IMR-90 (cell line): ENCODE measurements around the gene TNFSF12.

Source experiments
- BHLHE40 ChIP-seq: fragments of 150-350 bp; IDR thresholded peaks from 2 replicates; pipeline ENCODE4 v1.6.1; 2016; ENCODE audit warnings: mild to moderate bottlenecking, low read depth, low read length
- CEBPB ChIP-seq: IDR thresholded peaks from 2 replicates; pipeline ENCODE4 v1.6.1; 2012; ENCODE audit warnings: low read depth, low read length, improper control_type of control experiment
- CTCF ChIP-seq: conservative IDR thresholded peaks from 2 replicates; pipeline ENCODE4 v1.5.1; 2012; ENCODE audit warnings: mild to moderate bottlenecking, low read depth, low read length, improper control_type of control experiment
- ELK1 ChIP-seq: fragments of 150-350 bp; IDR thresholded peaks from 2 replicates; pipeline ENCODE4 v1.6.1; 2016; ENCODE audit warnings: low read depth, mild to moderate bottlenecking, low read length, moderate library complexity, borderline replicate concordance
- FOS ChIP-seq: fragments of 150-350 bp; IDR thresholded peaks from 2 replicates; pipeline ENCODE4 v1.6.1; 2016; ENCODE audit warnings: low read depth, low read length
- MAFK ChIP-seq: IDR thresholded peaks from 2 replicates; pipeline ENCODE4 v1.6.1; 2012; ENCODE audit warnings: low read depth, low read length, improper control_type of control experiment
- MXI1 ChIP-seq: IDR thresholded peaks from 2 replicates; pipeline ENCODE4 v1.6.1; 2012; ENCODE audit warnings: low read depth, mild to moderate bottlenecking, low read length, moderate library complexity, borderline replicate concordance
- POLR2A ChIP-seq: IDR thresholded peaks from 2 replicates; pipeline ENCODE4 v1.6.1; 2012; ENCODE audit warnings: mild to moderate bottlenecking, low read depth, low read length
- RAD21 ChIP-seq: IDR thresholded peaks from 2 replicates; pipeline ENCODE4 v1.6.1; 2012; ENCODE audit warnings: low read length, improper control_type of control experiment
- RCOR1 ChIP-seq: IDR thresholded peaks from 2 replicates; pipeline ENCODE4 v1.6.1; 2012; ENCODE audit warnings: mild to moderate bottlenecking, low read length, improper control_type of control experiment; ENCODE audit not compliant: insufficient replicate concordance
- SMC3 ChIP-seq: fragments of 150-350 bp; IDR thresholded peaks from 2 replicates; pipeline ENCODE4 v1.6.1; 2016; ENCODE audit warnings: low read depth, mild to moderate bottlenecking, antibody characterized with exemption, low read length, moderate library complexity
- USF2 ChIP-seq: fragments of 150-350 bp; IDR thresholded peaks from 2 replicates; pipeline ENCODE4 v1.6.1; 2017; ENCODE audit warnings: mild to moderate bottlenecking, antibody characterized with exemption, low read length, low read depth

GRCh38 chr17:7606280-7606679 lies 57.4 kb downstream of the TNFSF12 start:
- TF ChIP-seq SMC3 (no peak), POLR2A (no peak), FOS (no peak), CTCF (no peak), ELK1 (no peak), BHLHE40 (no peak), CEBPB (no peak), MAFK (no peak), RAD21 (no peak), USF2 (no peak), RCOR1 (no peak), MXI1 (no peak)
